Endothelial cell of umbilical vein (primary cell): ENCODE data around the gene ZBTB20. TPM values are rescaled to one million over a fixed set of nuclear protein-coding genes. Genes with fewer than 3 reads are reported as not detected.

Experiments
- BruUV-seq: library from RNA; stranded (reverse); fragments of 400-500 nt; replicated peaks from 2 replicates; lab custom pipeline; 2021; lab: Mats Ljungman, UMichigan
- CTCF ChIA-PET: fragments of 300-600, 350-600 bp; sonication (Branson Sonifier 250); formaldehyde crosslinking; loops from one replicate; lab custom pipeline; 2021; ENCODE audit warnings: antibody characterized with exemption, inconsistent platforms; lab: Charles Lee
- POLR2A ChIA-PET: fragments of 300-600, 350-600 bp; sonication (Branson Sonifier 250); formaldehyde crosslinking; loops from one replicate; lab custom pipeline; 2021; ENCODE audit warnings: antibody characterized with exemption, inconsistent platforms; lab: Charles Lee
- DNase-seq: peaks from one replicate; pipeline ENCODE4 v3.0.0-alpha.2; 2011; ENCODE audit warnings: low read depth, low spot score
- FAIRE-seq: peaks from 2 replicates; lab custom pipeline; 2011; peaks lifted over from hg19 to GRCh38; lab: Jason Lieb, UNC
- H2AFZ ChIP-seq: 2 replicates; pipeline ENCODE4 v1.6.0; 2012; ENCODE audit warnings: low read depth, low read length, control low read depth, inconsistent platforms
- H3K27ac ChIP-seq: 2 replicates; pipeline ENCODE4 v1.5.1; 2011; ENCODE audit warnings: low read depth, mild to moderate bottlenecking, control low read depth, low read length, moderate library complexity; ENCODE audit not compliant: insufficient read depth
- H3K27me3 ChIP-seq, 2 experiments: 2 replicates each; pipeline versions ENCODE4 v1.6.0 to v1.6.1; 2011; ENCODE audit warnings: low read length in 2 of 2, mixed read lengths in 1 of 2; ENCODE audit not compliant: control insufficient read depth in 2 of 2, insufficient read depth in 2 of 2
- H3K36me3 ChIP-seq, 2 experiments: 2 replicates in 1 of 2; 3 replicates in 1 of 2; pipeline ENCODE4 v1.5.1; 2011; ENCODE audit warnings: low read length in 2 of 2, mild to moderate bottlenecking in 1 of 2, moderate library complexity in 1 of 2; ENCODE audit not compliant: control insufficient read depth in 2 of 2, insufficient read depth in 2 of 2; ENCODE audit errors: extremely low read depth in 1 of 2
- H3K4me1 ChIP-seq: 3 replicates; pipeline ENCODE4 v1.5.1; 2011; ENCODE audit warnings: mild to moderate bottlenecking, low read length; ENCODE audit not compliant: control insufficient read depth, insufficient read depth; ENCODE audit errors: extremely low read depth
- H3K4me2 ChIP-seq: 2 replicates; pipeline ENCODE4 v1.6.1; 2011; ENCODE audit warnings: low read length, control low read depth, mixed read lengths; ENCODE audit not compliant: insufficient read depth
- H3K4me3 ChIP-seq, 3 experiments: fragments of 200-600 bp in 1 of 3; sonication (generic), shearing (Covaris generic) in 1 of 3; replicated peaks in 1 of 3; 2 replicates each; pipeline ENCODE4 v1.5.1; 2011 to 2016; ENCODE audit warnings: control low read depth in 3 of 3, low read length in 3 of 3, mild to moderate bottlenecking in 2 of 3, inconsistent platforms in 1 of 3, low read depth in 1 of 3, moderate library complexity in 1 of 3; ENCODE audit not compliant: insufficient read depth in 1 of 3
- H3K79me2 ChIP-seq: 2 replicates; pipeline ENCODE4 v1.6.0; 2012; ENCODE audit warnings: low read length, inconsistent platforms; ENCODE audit not compliant: control insufficient read depth, insufficient read depth
- H3K9ac ChIP-seq: replicated peaks from 2 replicates; pipeline ENCODE3; 2011; ENCODE audit warnings: low read length, control low read depth; ENCODE audit not compliant: insufficient read depth; ENCODE audit errors: extremely low read depth
- H3K9me1 ChIP-seq: replicated peaks from 3 replicates; pipeline ENCODE4 v1.6.0; 2011; ENCODE audit warnings: mild to moderate bottlenecking, low read length; ENCODE audit not compliant: control insufficient read depth, insufficient read depth; ENCODE audit errors: extremely low read depth
- H3K9me3 ChIP-seq: replicated peaks from 2 replicates; pipeline ENCODE4 v1.5.1; 2012; ENCODE audit warnings: low read length, inconsistent platforms; ENCODE audit not compliant: control insufficient read depth, insufficient read depth
- H4K20me1 ChIP-seq: replicated peaks from 2 replicates; pipeline ENCODE3; 2011; ENCODE audit warnings: mild to moderate bottlenecking, low read length; ENCODE audit not compliant: control insufficient read depth, insufficient read depth; ENCODE audit errors: extremely low read depth
- CTCF ChIP-seq, 2 donors: IDR thresholded peaks; 1 replicate in 1 of 2; 2 replicates in 1 of 2; pipeline ENCODE4 v1.5.1; 2011; ENCODE audit warnings: low read length in 2 of 2, mild to moderate bottlenecking in 2 of 2, moderate library complexity in 2 of 2, control low read depth in 1 of 2, inconsistent platforms in 1 of 2, low read depth in 1 of 2; ENCODE audit not compliant: insufficient read depth in 1 of 2; ENCODE audit errors: extremely low read depth in 1 of 2
- EZH2 ChIP-seq: IDR thresholded peaks from 2 replicates; pipeline ENCODE4 v1.6.1; 2012; ENCODE audit warnings: borderline replicate concordance, low read depth, mild to moderate bottlenecking, moderate library complexity, low read length, inconsistent platforms; ENCODE audit not compliant: severe bottlenecking
- FOS ChIP-seq: IDR thresholded peaks from 2 replicates; pipeline ENCODE4 v1.6.1; 2011; ENCODE audit warnings: mild to moderate bottlenecking, low read length, moderate library complexity, borderline replicate concordance; ENCODE audit not compliant: insufficient read depth
- GATA2 ChIP-seq: IDR thresholded peaks from 2 replicates; pipeline ENCODE4 v1.7.0; 2011; ENCODE audit warnings: low read depth, mild to moderate bottlenecking, moderate library complexity, mixed read lengths, low read length; ENCODE audit not compliant: insufficient read length, insufficient read depth
- JUN ChIP-seq: IDR thresholded peaks from 2 replicates; pipeline ENCODE4 v1.6.1; 2011; ENCODE audit warnings: borderline replicate concordance, low read depth; ENCODE audit not compliant: insufficient read length, insufficient read depth
- MAX ChIP-seq: IDR thresholded peaks from 2 replicates; pipeline ENCODE4 v1.6.1; 2011; ENCODE audit not compliant: insufficient read depth, insufficient read length
- MYC ChIP-seq: IDR thresholded peaks from one replicate; pipeline ENCODE4 v1.6.1; 2011; ENCODE audit warnings: mild to moderate bottlenecking, low read depth, low read length
- POLR2A ChIP-seq: IDR thresholded peaks from 2 replicates; pipeline ENCODE4 v1.6.1; 2012; ENCODE audit warnings: low read depth, mild to moderate bottlenecking, control low read depth, low read length
- POLR2AphosphoS5 ChIP-seq: IDR thresholded peaks from 2 replicates; pipeline ENCODE4 v1.6.1; 2012; ENCODE audit warnings: low read depth, mild to moderate bottlenecking, control low read depth, low read length, moderate library complexity; ENCODE audit not compliant: insufficient read depth
- dilution Hi-C: fragments of 300-500 bp; cut with MboI; formaldehyde crosslinking; loops from one replicate; pipeline ENCODE4 v1.15.0; 2019; ENCODE audit warnings: low sequenced_read_pairs; ENCODE audit not compliant: extremely low pct_ligation_motif_present
- intact Hi-C: fragments of 100-400 bp; cut with micrococcal nuclease; formaldehyde crosslinking; loops from one replicate; pipeline ENCODE4 v1.10.0; 2022
- polyA plus RNA-seq, 4 experiments: library from polyadenylated mRNA; depleted of rRNA in 3 of 4; stranded (reverse) in 3 of 4; unstranded in 1 of 4; fragments of >200 nt; gene quantifications; 2 replicates each; pipeline versions ENCODE4 v1.2.1 to v1.2.3, GENCODE V29; 2011 to 2012; ENCODE audit warnings: missing spikeins in 1 of 4
- total RNA-seq: library from RNA; stranded (reverse); gene quantifications from 2 replicates; pipeline ENCODE4 v1.2.3, GENCODE V29; 2021

The ZBTB20 gene
- total and polyA plus RNA-seq, 2 donors (not counting 3 experiments of a cell fraction or from before 2014, with no cell fraction given): 2.1 to 20.5 TPM

DNA sequence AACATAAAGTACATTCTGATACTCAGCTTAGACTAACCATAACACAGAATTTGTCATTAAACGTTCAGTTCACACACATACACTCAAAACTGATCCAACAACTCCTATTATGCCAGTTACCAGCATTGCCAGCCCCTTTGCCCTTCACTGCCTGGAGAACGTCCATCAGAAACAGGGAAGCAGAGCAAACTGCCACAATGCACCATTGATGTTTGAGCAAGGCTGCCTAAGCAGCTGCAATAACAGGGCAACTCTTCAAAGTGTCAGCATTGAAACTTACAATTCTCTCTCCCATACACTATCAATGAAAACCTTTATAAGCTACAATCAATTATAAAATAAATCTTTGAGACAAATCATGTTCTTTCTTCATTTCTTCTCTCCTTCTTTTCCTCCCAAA lies 85.1 kb downstream of the ZBTB20 start:
- no peak for TF ChIP-seq GATA2
- no peak for TF ChIP-seq POLR2A
- ChIA-PET CTCF (interaction anchor here (1.1 kb wide), 1 partner anchor 30 kb away, joined by 4 read pairs; no protein-coding TSS in a partner anchor), POLR2A (no interaction called here)
- Histone ChIP-seq H3K27me3 (no peaks in the 10 kb centered on the region), H3K79me2 (no peaks in the 10 kb centered on the region), H3K36me3 (no peaks in the 10 kb centered on the region), H3K9ac (no peak overlapping the region), H2AFZ (no peak overlapping the region), H3K27ac (no peak overlapping the region), H3K4me1 (no peaks in the 10 kb centered on the region), H4K20me1 (no peaks in the 10 kb centered on the region), H3K4me3 (no peak overlapping the region), H3K4me2 (no peak overlapping the region), H3K9me1 (no peaks in the 10 kb centered on the region), H3K9me3 (no peaks in the 10 kb centered on the region)
- DNase-seq: no peak
- dilution Hi-C loops (no loop called here), intact Hi-C loops (no loop called here)
- FAIRE-seq: no peak
- no TSS peak for BruUV-seq

GRCh38 chr3:115052906-115053305 lies 94.2 kb downstream of the ZBTB20 start:
- POLR2A ChIA-PET: no interaction called here
- TF ChIP-seq MAX: no peak
- TF ChIP-seq GATA2: no peak
- TF ChIP-seq POLR2AphosphoS5: no peak
- no peak for TF ChIP-seq FOS
- TF ChIP-seq EZH2: no peak
- TF ChIP-seq CTCF (IDR thresholded peaks at IDR 0.05; ENCODE audit: extremely low read depth in 1 of 2, insufficient read depth in 1 of 2, low read depth in 1 of 2, low read length in 2 of 2): no peak
- TF ChIP-seq MYC: no peak
- TF ChIP-seq JUN: no peak
- no peak for TF ChIP-seq POLR2A
- intact Hi-C loops: no loop called here
- no peaks in the 10 kb centered on the region for H3K36me3 ChIP-seq
- dilution Hi-C loops: no loop called here
- no peaks in the 10 kb centered on the region for H3K79me2 ChIP-seq
- CTCF ChIA-PET: interaction anchor here (0.8 to 4.3 kb wide), 2 partner anchors 11 to 13 kb away, joined by 3 to 17 read pairs; no protein-coding TSS in a partner anchor
- no peaks in the 10 kb centered on the region for H4K20me1 ChIP-seq
- no peaks in the 10 kb centered on the region for H3K27me3 ChIP-seq
- H3K9me1 ChIP-seq: no peaks in the 10 kb centered on the region
- no peak for DNase-seq
- no peak overlapping the region for H3K27ac ChIP-seq
- no peak overlapping the region for H3K4me2 ChIP-seq
- no peak overlapping the region for H3K4me3 ChIP-seq
- no peaks in the 10 kb centered on the region for H3K4me1 ChIP-seq
- FAIRE-seq: no peak
- no TSS peak for BruUV-seq
- no peak overlapping the region for H2AFZ ChIP-seq
- H3K9me3 ChIP-seq: no peaks in the 10 kb centered on the region
- H3K9ac ChIP-seq: no peak overlapping the region
